Activated naive CD8-positive, alpha-beta T cell treated with anti-CD3 and anti-CD28 coated beads for 36 hours (primary cell): Measurements from ENCODE around the gene CAST. TPM values are rescaled to one million over a fixed set of nuclear protein-coding genes. Genes with fewer than 3 reads are reported as not detected.

Experiments used
- total RNA-seq, 2 experiments: library from RNA; stranded (reverse); gene quantifications; one replicate each; pipeline ENCODE4 v1.2.3, GENCODE V29; 2021

CAST gene
- total RNA-seq, 2 experiments from 2014 or later: 121 to 123 TPM

Other genes starting within 250 kb of the CAST start
- not detected for gene PCSK1, start 229.1 kb upstream of the CAST start, total RNA-seq
- gene ERAP1, start 145.6 kb downstream of the CAST start, total RNA-seq: 100 to 1,000 TPM in 1 of 2 experiments, 10 to 100 TPM in 1; 92.1 to 101 TPM
- gene ERAP2, start 214.1 kb downstream of the CAST start, total RNA-seq: 10 to 100 TPM; 44.8 to 47.1 TPM